GM23248 (cell line): Measurements from ENCODE around the gene NOL12. TPM values are rescaled to one million over a fixed set of nuclear protein-coding genes. Genes with fewer than 3 reads are reported as not detected.

Experiments
- DNase-seq: peaks from one replicate; pipeline ENCODE4 v3.0.0-alpha.2; 2015
- H2AFZ ChIP-seq: fragments of 200-600 bp; sonication (generic); 2 replicates; pipeline ENCODE4 v1.6.1; 2016; ENCODE audit warnings: antibody characterized with exemption
- H3F3A ChIP-seq: fragments of 200-600 bp; sonication (generic); 2 replicates; pipeline ENCODE4 v1.6.1; 2016; ENCODE audit warnings: mild to moderate bottlenecking, antibody characterized with exemption, mixed run types; ENCODE audit not compliant: insufficient read depth
- H3K27ac ChIP-seq: fragments of 200-600 bp; sonication (generic); 2 replicates; pipeline ENCODE4 v1.5.1; 2016; ENCODE audit warnings: mild to moderate bottlenecking
- H3K27me3 ChIP-seq: fragments of 200-600 bp; sonication (generic); replicated peaks from 2 replicates; pipeline ENCODE4 v1.6.1; 2016; ENCODE audit warnings: mild to moderate bottlenecking; ENCODE audit not compliant: insufficient read depth
- H3K36me3 ChIP-seq: fragments of 200-600 bp; sonication (generic); 2 replicates; pipeline ENCODE4 v1.6.1; 2016; ENCODE audit warnings: low read depth, mild to moderate bottlenecking
- H3K4me1 ChIP-seq: fragments of 200-600 bp; sonication (generic); 2 replicates; pipeline ENCODE4 v1.6.1; 2016; ENCODE audit warnings: mild to moderate bottlenecking; ENCODE audit not compliant: insufficient read depth
- H3K4me2 ChIP-seq: fragments of 200-600 bp; sonication (generic); one replicate; pipeline ENCODE4 v1.6.1; 2016; ENCODE audit warnings: mild to moderate bottlenecking; ENCODE audit not compliant: unreplicated experiment
- H3K4me3 ChIP-seq: fragments of 200-600 bp; sonication (generic); 2 replicates; pipeline ENCODE4 v1.5.1; 2016; ENCODE audit warnings: mild to moderate bottlenecking
- H3K79me2 ChIP-seq: fragments of 200-600 bp; sonication (generic); 2 replicates; pipeline ENCODE4 v1.6.1; 2016; ENCODE audit warnings: mild to moderate bottlenecking; ENCODE audit not compliant: insufficient read depth
- H3K9ac ChIP-seq: fragments of 200-600 bp; sonication (generic); 2 replicates; pipeline ENCODE4 v1.6.1; 2016; ENCODE audit warnings: mild to moderate bottlenecking
- H3K9me2 ChIP-seq: fragments of 200-600 bp; sonication (generic); 2 replicates; pipeline ENCODE4 v1.6.1; 2016; ENCODE audit warnings: mixed run types, mild to moderate bottlenecking, moderate library complexity; ENCODE audit not compliant: insufficient read depth
- H3K9me3 ChIP-seq: fragments of 200-600 bp; sonication (generic); one replicate; pipeline ENCODE4 v1.6.1; 2017; ENCODE audit warnings: low read depth
- H4K20me1 ChIP-seq: fragments of 200-600 bp; sonication (generic); 2 replicates; pipeline ENCODE4 v1.6.0; 2016; ENCODE audit not compliant: insufficient read depth
- EZH2 ChIP-seq: fragments of 200-600 bp; sonication (generic); IDR thresholded peaks from 2 replicates; pipeline ENCODE4 v1.6.1; 2018; ENCODE audit warnings: antibody characterized with exemption, mild to moderate bottlenecking; ENCODE audit not compliant: insufficient read depth, poor library complexity, severe bottlenecking
- EZH2phosphoT487 ChIP-seq: fragments of 200-600 bp; sonication (generic); IDR thresholded peaks from 2 replicates; pipeline ENCODE4 v1.6.1; 2018; ENCODE audit warnings: antibody characterized with exemption, moderate library complexity, mild to moderate bottlenecking, low read depth; ENCODE audit not compliant: insufficient read depth
- WGBS, 2 experiments: methylation state at CpG; one replicate each; pipeline ENCODE4 v1.1.6; 2015 to 2017; ENCODE audit warnings: low lambda C conversion rate in 2 of 2, low coverage in 1 of 2; ENCODE audit errors: missing lambda C conversion rate in 2 of 2; 5-methylcytosine and 5-hydroxymethylcytosine counted together
- in situ Hi-C: fragments of 300-500 bp; cut with MboI; formaldehyde crosslinking; loops from 2 replicates; pipeline ENCODE4 v1.15.0; 2020
- polyA plus RNA-seq: library from polyadenylated mRNA; unstranded; fragments of >200 nt; fragmentation: Nextera tagmentation; extraction: Ambion mirVana; gene quantifications from 2 replicates; pipeline ENCODE4 v1.2.1, GENCODE V29; 2016
- total RNA-seq: library from RNA; depleted of rRNA; stranded (reverse); fragments of >200 nt; shearing (Covaris generic); gene quantifications from 2 replicates; pipeline ENCODE4 v1.2.3, GENCODE V29; 2014

The NOL12 gene
- total and polyA plus RNA-seq, 2 experiments from 2014 or later = 4.9 to 25.1 TPM

GRCh38 chr22:37659897-37660708 is 26.0 kb upstream of the NOL12 start:
- 56 to 58% methylated on average over 14 of the region's 14 CpGs for WGBS, 2 experiments
- TF ChIP-seq EZH2 (no peak), EZH2phosphoT487 (no peak)
- no peaks in the 10 kb centered on the region for H3K9me2 ChIP-seq
- peak overlapping the region; percentile 82 for H3K4me2 ChIP-seq
- no peak overlapping the region for H3K27ac ChIP-seq
- peak overlapping the region; percentile 69 for H3K9ac ChIP-seq
- no peaks in the 10 kb centered on the region for H3K36me3 ChIP-seq
- no peaks in the 10 kb centered on the region for H3K9me3 ChIP-seq
- no peak for DNase-seq
- H3F3A ChIP-seq = peaks cover 31% of the 10 kb centered on the region
- H3K79me2 ChIP-seq = peaks cover 53% of the 10 kb centered on the region
- no peaks in the 10 kb centered on the region for H3K27me3 ChIP-seq
- peaks cover 35% of the 10 kb centered on the region for H3K4me1 ChIP-seq
- H4K20me1 ChIP-seq = 0 out of 2 replicates have a peak, but pooled peaks cover 2% of the 10 kb centered on the region
- H2AFZ ChIP-seq = no peak overlapping the region
- peak overlapping the region; percentile 86 for H3K4me3 ChIP-seq
- in situ Hi-C loops = no loop called here

GRCh38 chr22:37660709-37661045 is 25.5 kb upstream of the NOL12 start:
- Histone ChIP-seq H3K79me2 (peaks cover 58% of the 10 kb centered on the region), H3K27ac (peak overlapping the region; percentile 74; the same call in 1 of the 2 replicates)
- WGBS, 2 experiments = 48 to 50% methylated on average over 2 of the region's 2 CpGs

GRCh38 chr22:37661160-37661924 is 24.8 kb upstream of the NOL12 start:
- Histone ChIP-seq H3K27me3 (no peaks in the 10 kb centered on the region), H3K4me3 (peak overlapping the region; percentile 5; the same call in 1 of the 2 replicates), H2AFZ (peak overlapping the region; percentile 36), H3K79me2 (peaks cover 65% of the 10 kb centered on the region), H3K9ac (peak overlapping the region; percentile 54), H4K20me1 (0 out of 2 replicates have a peak, but pooled peaks cover 2% of the 10 kb centered on the region), H3K4me2 (peak overlapping the region; percentile 29), H3K9me2 (no peaks in the 10 kb centered on the region), H3K27ac (peak overlapping the region; percentile 74), H3F3A (peaks cover 31% of the 10 kb centered on the region), H3K36me3 (no peaks in the 10 kb centered on the region), H3K4me1 (peaks cover 35% of the 10 kb centered on the region), H3K9me3 (no peaks in the 10 kb centered on the region)
- in situ Hi-C loops = no loop called here
- 7 to 8% methylated on average over 12 of the region's 12 CpGs for WGBS, 2 experiments
- TF ChIP-seq EZH2phosphoT487 (no peak), EZH2 (no peak)
- peak; percentile 85 for DNase-seq

More at GRCh38 chr22:37660709-37661045, 25.5 kb upstream of the NOL12 start:
- no peak overlapping the region for H3K4me2 ChIP-seq
- 0 out of 2 replicates have a peak overlapping the region, but pooled peaks have one; percentile 5 for H3K4me3 ChIP-seq
- no peak overlapping the region for H2AFZ ChIP-seq
- no peaks in the 10 kb centered on the region for H3K9me3 ChIP-seq
- no peaks in the 10 kb centered on the region for H3K36me3 ChIP-seq
- H4K20me1 ChIP-seq = 0 out of 2 replicates have a peak, but pooled peaks cover 2% of the 10 kb centered on the region
- peaks cover 31% of the 10 kb centered on the region for H3F3A ChIP-seq
- in situ Hi-C loops = no loop called here
- H3K9ac ChIP-seq = peak overlapping the region; percentile 54; the same call in 1 of the 2 replicates
- no peak for DNase-seq
- no peaks in the 10 kb centered on the region for H3K27me3 ChIP-seq
- no peak for TF ChIP-seq EZH2
- TF ChIP-seq EZH2phosphoT487 = no peak
- no peaks in the 10 kb centered on the region for H3K9me2 ChIP-seq
- H3K4me1 ChIP-seq = peaks cover 35% of the 10 kb centered on the region

GRCh38 chr22:37662039-37662438 is 24.1 kb upstream of the NOL12 start:
- in situ Hi-C loops = no loop called here
- WGBS, 2 experiments = 55 to 62% methylated on average over 5 of the region's 5 CpGs

More at GRCh38 chr22:37662039-37662438, 24.1 kb upstream of the NOL12 start:
- TF ChIP-seq EZH2 = no peak
- no peak for TF ChIP-seq EZH2phosphoT487
- no peaks in the 10 kb centered on the region for H3K27me3 ChIP-seq
- H3K4me2 ChIP-seq = no peak overlapping the region
- H2AFZ ChIP-seq = no peak overlapping the region
- H3K4me1 ChIP-seq = peaks cover 35% of the 10 kb centered on the region
- H3K36me3 ChIP-seq = no peaks in the 10 kb centered on the region
- H3K4me3 ChIP-seq = no peak overlapping the region
- no peaks in the 10 kb centered on the region for H3K9me3 ChIP-seq
- peak overlapping the region; percentile 54 for H3K9ac ChIP-seq
- H3K79me2 ChIP-seq = peaks cover 72% of the 10 kb centered on the region
- H3K9me2 ChIP-seq = no peaks in the 10 kb centered on the region
- H4K20me1 ChIP-seq = 0 out of 2 replicates have a peak, but pooled peaks cover 2% of the 10 kb centered on the region
- no peak for DNase-seq
- peaks cover 31% of the 10 kb centered on the region for H3F3A ChIP-seq
- peak overlapping the region; percentile 74 for H3K27ac ChIP-seq
